Measurements from ENCODE around the gene RBM10.

Gene RBM10

DNA sequence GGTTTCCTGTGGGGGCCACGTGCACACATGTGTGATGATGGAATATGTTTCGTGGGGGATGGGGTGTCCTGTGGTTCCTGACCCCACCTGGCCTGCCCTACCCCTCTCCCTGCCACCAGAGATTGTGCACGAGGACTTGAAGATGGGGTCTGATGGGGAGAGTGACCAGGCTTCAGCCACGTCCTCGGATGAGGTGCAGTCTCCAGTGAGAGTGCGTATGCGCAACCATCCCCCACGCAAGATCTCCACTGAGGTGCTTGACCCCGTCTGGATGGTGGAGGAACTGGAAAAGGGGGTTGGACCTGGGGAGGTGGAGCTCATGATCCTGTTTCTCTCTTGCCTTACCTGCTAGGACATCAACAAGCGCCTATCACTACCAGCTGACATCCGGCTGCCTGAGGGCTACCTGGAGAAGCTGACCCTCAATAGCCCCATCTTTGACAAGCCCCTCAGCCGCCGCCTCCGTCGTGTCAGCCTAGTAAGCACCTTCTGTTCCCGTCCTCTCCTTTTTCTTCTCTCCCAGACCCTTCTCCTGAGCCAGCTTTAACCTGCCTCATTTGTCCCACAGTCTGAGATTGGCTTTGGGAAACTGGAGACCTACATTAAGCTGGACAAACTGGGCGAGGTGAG lies 79.4 kb downstream of the RBM10 start:
- no peak overlapping the region for H3K18ac ChIP-seq (ENCODE audit: low read length)
- no peak overlapping the region for H4K12ac ChIP-seq (ENCODE audit: low read depth, low read length)
- no peak overlapping the region for H3K9ac ChIP-seq (ENCODE audit: low read length)
- no peak overlapping the region for H3K27ac ChIP-seq (ENCODE audit: low read depth, low read length)
- peaks cover 4% of the 10 kb centered on the region for H3K9me3 ChIP-seq (ENCODE audit: insufficient read depth, low read depth, low read length)
- H2BK120ac ChIP-seq (ENCODE audit: insufficient read depth, low read length, poor library complexity): no peak overlapping the region
- no peaks in the 10 kb centered on the region for H3K27me3 ChIP-seq (ENCODE audit: insufficient read depth, low read length)
- no peak overlapping the region for H2AFZ ChIP-seq (ENCODE audit: insufficient read depth, low read length, poor library complexity)
- H3K79me2 ChIP-seq (ENCODE audit: control insufficient read depth, insufficient read depth, low read length, poor library complexity): peaks cover 7% of the 10 kb centered on the region
- no peak overlapping the region for H4K91ac ChIP-seq (ENCODE audit: low read depth, low read length)
- no peak overlapping the region for H2BK5ac ChIP-seq (ENCODE audit: low read depth, low read length, poor library complexity)
- no peak overlapping the region for H3K4me3 ChIP-seq (ENCODE audit: low read depth, low read length)
- DNase-seq: no peak
- no CpG with 5 or more reads among the region's 17 CpGs for WGBS (ENCODE audit: extremely low coverage, insufficient coverage, insufficient read length)
- H3K14ac ChIP-seq (ENCODE audit: low read length): no peak overlapping the region
- no peaks in the 10 kb centered on the region for H3K79me1 ChIP-seq (ENCODE audit: low read length)
- peaks cover 7 to 10% of the 10 kb centered on the region in 2 experiments for H3K4me1 ChIP-seq (ENCODE audit: control insufficient read depth in 1 of 2, insufficient read depth in 2 of 2, low read length in 2 of 2)
- H2BK12ac ChIP-seq (ENCODE audit: low read length): no peak overlapping the region
- no peak overlapping the region for H4K8ac ChIP-seq (ENCODE audit: low read depth, low read length)
- H3K23ac ChIP-seq (ENCODE audit: low read length): no peak overlapping the region
- no peak overlapping the region for H3K4me2 ChIP-seq (ENCODE audit: low read length)
- no peak overlapping the region for H2AK5ac ChIP-seq (ENCODE audit: low read length)
- peaks cover 54 to 61% of the 10 kb centered on the region in 2 experiments for H3K36me3 ChIP-seq (ENCODE audit: control insufficient read depth in 1 of 2, insufficient read depth in 2 of 2, low read length in 2 of 2)
- H3K4ac ChIP-seq (ENCODE audit: low read depth, low read length): no peak overlapping the region

- H2BK120ac ChIP-seq (ENCODE audit: insufficient read depth, low read length, poor library complexity): no peak overlapping the region
- no CpG with 5 or more reads among the region's 4 CpGs for WGBS (ENCODE audit: extremely low coverage, insufficient coverage, insufficient read length)
Observed at GRCh38 chrX:47224896-47225290, 79.9 kb downstream of the RBM10 start.

GRCh38 chrX:47226071-47226470 lies 81.0 kb downstream of the RBM10 start:
- no peak overlapping the region for H2BK120ac ChIP-seq (ENCODE audit: insufficient read depth, low read length, poor library complexity)
- no peak overlapping the region for H4K91ac ChIP-seq (ENCODE audit: low read depth, low read length)
- H3K27ac ChIP-seq (ENCODE audit: low read depth, low read length): no peak overlapping the region
- H2BK12ac ChIP-seq (ENCODE audit: low read length): no peak overlapping the region
- no peaks in the 10 kb centered on the region for H3K27me3 ChIP-seq (ENCODE audit: insufficient read depth, low read length)
- no peak overlapping the region for H3K4me2 ChIP-seq (ENCODE audit: low read length)
- H3K36me3 ChIP-seq (ENCODE audit: control insufficient read depth in 1 of 2, insufficient read depth in 2 of 2, low read length in 2 of 2): peaks cover 55 to 61% of the 10 kb centered on the region in 2 experiments
- no peak overlapping the region for H2AFZ ChIP-seq (ENCODE audit: insufficient read depth, low read length, poor library complexity)
- no CpG with 5 or more reads among the region's 6 CpGs for WGBS (ENCODE audit: extremely low coverage, insufficient coverage, insufficient read length)
- no peak for DNase-seq
- H2AK5ac ChIP-seq (ENCODE audit: low read length): no peak overlapping the region
- no peaks in the 10 kb centered on the region for H3K9me3 ChIP-seq (ENCODE audit: insufficient read depth, low read depth, low read length)
- H3K79me2 ChIP-seq (ENCODE audit: control insufficient read depth, insufficient read depth, low read length, poor library complexity): no peaks in the 10 kb centered on the region
- no peak overlapping the region for H3K4me3 ChIP-seq (ENCODE audit: low read depth, low read length)
- H3K14ac ChIP-seq (ENCODE audit: low read length): no peak overlapping the region
- no peak overlapping the region for H3K18ac ChIP-seq (ENCODE audit: low read length)
- no peaks in the 10 kb centered on the region for H3K79me1 ChIP-seq (ENCODE audit: low read length)
- H2BK5ac ChIP-seq (ENCODE audit: low read depth, low read length, poor library complexity): no peak overlapping the region
- no peak overlapping the region for H3K4ac ChIP-seq (ENCODE audit: low read depth, low read length)
- no peak overlapping the region for H4K8ac ChIP-seq (ENCODE audit: low read depth, low read length)
- H3K9ac ChIP-seq (ENCODE audit: low read length): no peak overlapping the region
- no peak overlapping the region for H4K12ac ChIP-seq (ENCODE audit: low read depth, low read length)
- H3K23ac ChIP-seq (ENCODE audit: low read length): no peak overlapping the region
- no peaks in the 10 kb centered on the region for H3K4me1 ChIP-seq (ENCODE audit: control insufficient read depth in 1 of 2, insufficient read depth in 2 of 2, low read length in 2 of 2)

More at GRCh38 chrX:47224896-47225290, 79.9 kb downstream of the RBM10 start:
- Histone ChIP-seq H4K8ac (ENCODE audit: low read depth, low read length) (no peak overlapping the region), H3K79me2 (ENCODE audit: control insufficient read depth, insufficient read depth, low read length, poor library complexity) (peaks cover 3% of the 10 kb centered on the region), H3K14ac (ENCODE audit: low read length) (no peak overlapping the region), H3K18ac (ENCODE audit: low read length) (no peak overlapping the region), H3K23ac (ENCODE audit: low read length) (no peak overlapping the region), H4K91ac (ENCODE audit: low read depth, low read length) (no peak overlapping the region), H3K9ac (ENCODE audit: low read length) (no peak overlapping the region), H3K27me3 (ENCODE audit: insufficient read depth, low read length) (no peaks in the 10 kb centered on the region), H2BK12ac (ENCODE audit: low read length) (no peak overlapping the region), H3K9me3 (ENCODE audit: insufficient read depth, low read depth, low read length) (no peaks in the 10 kb centered on the region), H3K4me3 (ENCODE audit: low read depth, low read length) (no peak overlapping the region), H4K12ac (ENCODE audit: low read depth, low read length) (no peak overlapping the region), H2AK5ac (ENCODE audit: low read length) (no peak overlapping the region), H2AFZ (ENCODE audit: insufficient read depth, low read length, poor library complexity) (no peak overlapping the region), H3K79me1 (ENCODE audit: low read length) (no peaks in the 10 kb centered on the region), H3K4me1 (ENCODE audit: control insufficient read depth in 1 of 2, insufficient read depth in 2 of 2, low read length in 2 of 2) (peaks cover 2 to 5% of the 10 kb centered on the region in 2 experiments), H3K27ac (ENCODE audit: low read depth, low read length) (no peak overlapping the region), H3K4ac (ENCODE audit: low read depth, low read length) (no peak overlapping the region), H3K4me2 (ENCODE audit: low read length) (no peak overlapping the region), H3K36me3 (ENCODE audit: control insufficient read depth in 1 of 2, insufficient read depth in 2 of 2, low read length in 2 of 2) (peaks cover 55 to 61% of the 10 kb centered on the region in 2 experiments), H2BK5ac (ENCODE audit: low read depth, low read length, poor library complexity) (no peak overlapping the region)
- DNase-seq: no peak

DNA sequence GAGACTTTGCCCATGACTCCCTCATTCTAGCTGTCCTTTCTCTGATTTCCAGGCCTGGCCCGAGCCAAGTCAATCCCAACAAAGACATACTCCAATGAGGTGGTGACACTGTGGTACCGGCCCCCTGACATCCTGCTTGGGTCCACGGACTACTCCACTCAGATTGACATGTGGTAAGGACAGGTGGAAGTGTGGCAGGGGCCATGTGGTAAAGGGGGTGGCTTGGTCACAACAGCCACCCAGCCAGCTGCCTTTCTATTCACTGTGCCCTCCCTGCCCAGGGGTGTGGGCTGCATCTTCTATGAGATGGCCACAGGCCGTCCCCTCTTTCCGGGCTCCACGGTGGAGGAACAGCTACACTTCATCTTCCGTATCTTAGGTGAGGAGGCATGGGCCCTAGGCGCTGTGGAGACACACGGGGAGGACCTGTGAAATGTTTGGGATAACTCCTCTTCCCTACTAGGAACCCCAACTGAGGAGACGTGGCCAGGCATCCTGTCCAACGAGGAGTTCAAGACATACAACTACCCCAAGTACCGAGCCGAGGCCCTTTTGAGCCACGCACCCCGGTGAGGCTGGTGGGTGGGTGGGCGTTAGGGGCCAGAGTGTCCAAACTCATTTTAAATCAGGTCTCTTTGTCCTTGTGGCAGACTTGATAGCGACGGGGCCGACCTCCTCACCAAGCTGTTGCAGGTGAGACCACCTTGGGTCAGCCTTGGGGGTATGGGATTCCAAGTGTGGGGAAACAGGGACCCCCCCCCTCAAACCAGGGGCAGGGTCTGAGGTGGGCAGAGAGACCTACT lies 81.7 kb downstream of the RBM10 start:
- no peak for DNase-seq
- Histone ChIP-seq H3K23ac (ENCODE audit: low read length) (no peak overlapping the region), H3K27me3 (ENCODE audit: insufficient read depth, low read length) (no peaks in the 10 kb centered on the region), H3K9me3 (ENCODE audit: insufficient read depth, low read depth, low read length) (no peaks in the 10 kb centered on the region), H3K36me3 (ENCODE audit: control insufficient read depth in 1 of 2, insufficient read depth in 2 of 2, low read length in 2 of 2) (peaks cover 55 to 60% of the 10 kb centered on the region in 2 experiments), H2BK120ac (ENCODE audit: insufficient read depth, low read length, poor library complexity) (no peak overlapping the region), H3K4ac (ENCODE audit: low read depth, low read length) (no peak overlapping the region), H3K4me3 (ENCODE audit: low read depth, low read length) (no peak overlapping the region), H3K27ac (ENCODE audit: low read depth, low read length) (no peak overlapping the region), H3K18ac (ENCODE audit: low read length) (no peak overlapping the region), H3K79me1 (ENCODE audit: low read length) (no peaks in the 10 kb centered on the region), H4K8ac (ENCODE audit: low read depth, low read length) (no peak overlapping the region), H4K91ac (ENCODE audit: low read depth, low read length) (no peak overlapping the region), H3K4me1 (ENCODE audit: control insufficient read depth in 1 of 2, insufficient read depth in 2 of 2, low read length in 2 of 2) (no peaks in the 10 kb centered on the region), H3K4me2 (ENCODE audit: low read length) (no peak overlapping the region), H4K12ac (ENCODE audit: low read depth, low read length) (no peak overlapping the region), H2BK5ac (ENCODE audit: low read depth, low read length, poor library complexity) (no peak overlapping the region), H2BK12ac (ENCODE audit: low read length) (no peak overlapping the region), H2AFZ (ENCODE audit: insufficient read depth, low read length, poor library complexity) (no peak overlapping the region), H2AK5ac (ENCODE audit: low read length) (no peak overlapping the region), H3K9ac (ENCODE audit: low read length) (no peak overlapping the region), H3K79me2 (ENCODE audit: control insufficient read depth, insufficient read depth, low read length, poor library complexity) (no peaks in the 10 kb centered on the region), H3K14ac (ENCODE audit: low read length) (no peak overlapping the region)
- no CpG with 5 or more reads among the region's 19 CpGs for WGBS (ENCODE audit: extremely low coverage, insufficient coverage, insufficient read length)
